Daoy (cell line): Measurements from ENCODE around the gene SMARCA2. TPM values are rescaled to one million over a fixed set of nuclear protein-coding genes. Genes with fewer than 3 reads are reported as not detected.

ENCODE experiments used
- DNase-seq: peaks from one replicate; pipeline ENCODE4 v3.0.0-alpha.2; 2015; ENCODE audit warnings: low read depth
- total RNA-seq: library from RNA; depleted of rRNA; stranded (reverse); fragments of >200 nt; shearing (Covaris generic); gene quantifications from 2 replicates; pipeline ENCODE4 v1.2.3, GENCODE V29; 2014

The SMARCA2 gene
- total RNA-seq, 1 experiment from 2014 or later: 56.6 TPM

GRCh38 chr9:2015581-2016407, 647 bp downstream of the SMARCA2 start:
- DNase-seq: peak; percentile 69

GRCh38 chr9:2016408-2017330, 1.5 kb downstream of the SMARCA2 start:
- DNase-seq: peak; percentile 91

- peak; percentile 81 for DNase-seq
These were observed 2.4 kb downstream of the SMARCA2 start for GRCh38 chr9:2017331-2018161.

DNA sequence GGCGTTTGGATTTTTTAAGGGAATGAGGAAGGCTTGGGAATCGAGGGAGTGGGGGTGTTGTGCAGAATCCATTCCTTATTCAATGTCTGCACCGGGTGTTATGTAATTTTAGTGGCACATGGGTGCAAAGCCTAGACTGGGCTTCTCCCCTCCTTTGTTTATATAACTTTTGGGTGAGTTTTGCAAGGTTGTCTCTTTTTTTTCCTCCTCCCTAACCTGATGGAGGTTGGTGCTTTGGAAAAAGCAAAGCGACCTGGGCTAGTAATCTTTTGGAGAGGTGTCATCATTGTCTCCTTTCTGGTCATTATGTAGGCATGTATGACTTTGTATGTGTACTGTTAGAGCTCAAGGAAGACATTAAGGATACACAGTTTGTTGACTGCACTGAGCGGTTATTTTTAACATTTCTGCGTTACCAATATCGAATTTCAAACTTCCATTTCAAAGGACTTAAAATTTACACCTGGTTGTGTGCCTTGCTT, 3.1 kb downstream of the SMARCA2 start:
- no peak for DNase-seq

DNA sequence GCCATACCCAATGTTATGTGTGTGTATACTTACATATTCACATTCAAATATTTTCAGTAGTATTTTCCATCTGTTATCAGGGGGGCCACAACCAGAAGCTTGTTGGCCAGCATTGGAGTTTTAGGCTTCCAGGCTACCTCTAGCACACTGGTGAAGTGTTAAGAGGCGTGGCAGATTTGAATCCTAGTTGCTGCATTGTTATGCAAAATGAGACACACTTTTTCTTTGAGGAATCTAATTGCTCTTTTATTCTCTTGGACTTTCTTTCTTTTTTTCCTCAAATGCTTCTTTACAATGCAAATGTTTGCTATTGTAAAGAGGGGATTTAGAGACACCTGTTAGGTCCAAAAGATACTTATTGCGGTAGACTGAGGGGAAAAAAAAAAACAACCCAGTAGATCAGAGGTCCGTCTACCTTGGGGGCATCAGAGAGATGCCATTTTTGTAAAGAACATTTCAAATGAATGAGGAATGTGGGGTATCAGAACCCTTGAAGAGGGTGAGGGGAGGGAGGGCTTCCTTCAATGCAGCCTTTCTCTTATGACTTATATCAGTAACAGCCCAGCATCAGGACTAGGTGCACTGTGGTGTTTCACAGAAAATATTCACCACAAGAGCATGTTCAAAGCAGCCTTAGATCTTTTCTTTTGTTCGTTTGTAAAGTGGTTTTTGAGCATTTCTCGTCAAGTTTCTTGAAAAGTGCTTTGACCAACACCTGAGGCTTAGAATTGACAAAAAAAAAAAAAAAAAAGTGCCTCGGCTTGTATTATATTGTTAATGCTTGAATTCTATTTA, 3.8 kb downstream of the SMARCA2 start:
- DNase-seq: no peak

GRCh38 chr9:2019723-2020122, 4.6 kb downstream of the SMARCA2 start:
- DNase-seq: no peak

- DNase-seq: no peak
These were observed 6.6 kb downstream of the SMARCA2 start for GRCh38 chr9:2021731-2022130.

- DNase-seq: no peak
These were observed 7.4 kb downstream of the SMARCA2 start for GRCh38 chr9:2022560-2022959.

DNA sequence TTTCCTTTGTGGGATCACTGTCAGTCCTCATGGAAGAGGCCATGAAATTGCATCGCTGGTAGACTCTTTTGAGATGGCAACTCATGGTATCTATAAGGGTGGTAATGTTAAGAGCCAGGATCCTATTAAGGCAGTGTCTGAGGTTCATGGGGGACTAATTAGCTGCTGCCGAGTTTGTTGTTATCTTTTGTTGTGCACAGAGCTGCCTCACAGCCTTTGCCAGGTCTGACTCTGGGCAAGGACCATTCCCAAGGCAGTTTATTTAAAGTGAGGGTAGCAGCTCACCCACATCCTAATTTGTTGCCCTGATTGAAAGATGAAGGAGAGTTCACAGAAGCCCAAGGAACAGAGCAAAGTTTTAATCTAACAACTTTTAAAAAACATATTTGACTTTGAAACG, 7.9 kb downstream of the SMARCA2 start:
- DNase-seq: no peak

DNA sequence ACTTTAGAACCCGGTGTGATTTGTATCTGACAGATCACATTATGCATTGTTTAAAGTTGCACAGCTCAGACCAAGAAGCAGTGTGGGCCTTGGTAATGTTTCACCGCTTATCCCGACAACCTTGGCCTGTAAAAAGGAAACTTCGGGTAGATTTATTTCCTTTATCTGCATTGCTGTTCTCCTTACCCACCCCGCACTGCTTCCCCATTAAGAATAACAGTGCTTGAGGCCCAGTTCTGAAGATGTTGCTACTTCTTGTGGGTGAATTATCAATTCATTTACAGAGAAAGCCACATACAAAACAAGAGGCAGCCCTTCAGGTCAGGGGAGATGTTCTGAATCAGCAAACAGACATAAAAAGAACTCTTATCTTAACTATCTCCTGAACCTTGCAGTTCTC, 8.4 kb downstream of the SMARCA2 start:
- no peak for DNase-seq

DNA sequence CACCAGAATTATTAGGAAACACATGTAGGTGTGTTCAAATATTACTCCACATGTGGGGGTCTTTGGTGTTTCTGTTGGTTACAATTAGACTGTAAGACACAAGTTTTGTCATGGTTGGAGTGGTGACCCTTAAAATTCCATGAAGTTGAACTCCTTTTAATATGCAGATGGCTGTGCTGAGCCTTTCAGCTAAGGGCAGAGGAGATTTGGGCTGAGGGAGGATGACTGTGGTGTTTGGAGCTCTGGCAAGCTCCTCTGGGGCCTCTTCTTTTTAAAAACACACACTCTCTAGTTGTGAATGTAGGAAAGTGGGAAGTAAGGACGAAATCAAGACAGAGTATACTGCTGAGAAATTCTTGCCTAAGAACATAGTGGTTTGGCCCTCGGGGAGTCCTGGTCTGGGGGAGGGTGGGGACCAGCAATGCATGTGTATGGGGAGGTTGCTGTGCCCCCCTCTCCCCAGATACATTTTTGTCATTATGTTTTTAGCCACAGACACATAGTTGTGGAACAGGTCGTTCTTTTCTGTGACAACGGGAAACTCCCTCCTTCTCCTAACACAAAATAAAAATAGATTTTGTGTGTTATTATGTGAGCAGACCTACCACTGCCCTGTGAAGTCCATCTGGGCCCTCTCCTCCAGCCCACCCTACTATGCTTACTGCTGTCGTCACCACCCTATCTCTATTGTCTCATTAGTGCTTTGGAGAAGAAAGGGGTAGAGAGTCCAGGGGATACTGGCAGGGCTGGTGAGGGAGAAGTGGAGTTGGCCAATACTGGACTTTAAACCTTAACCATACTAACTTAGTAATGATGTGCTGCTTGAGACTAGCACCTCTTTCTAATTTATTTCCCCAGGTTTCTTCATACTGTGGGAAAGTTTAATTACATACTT, 10.0 kb downstream of the SMARCA2 start:
- DNase-seq: no peak

DNA sequence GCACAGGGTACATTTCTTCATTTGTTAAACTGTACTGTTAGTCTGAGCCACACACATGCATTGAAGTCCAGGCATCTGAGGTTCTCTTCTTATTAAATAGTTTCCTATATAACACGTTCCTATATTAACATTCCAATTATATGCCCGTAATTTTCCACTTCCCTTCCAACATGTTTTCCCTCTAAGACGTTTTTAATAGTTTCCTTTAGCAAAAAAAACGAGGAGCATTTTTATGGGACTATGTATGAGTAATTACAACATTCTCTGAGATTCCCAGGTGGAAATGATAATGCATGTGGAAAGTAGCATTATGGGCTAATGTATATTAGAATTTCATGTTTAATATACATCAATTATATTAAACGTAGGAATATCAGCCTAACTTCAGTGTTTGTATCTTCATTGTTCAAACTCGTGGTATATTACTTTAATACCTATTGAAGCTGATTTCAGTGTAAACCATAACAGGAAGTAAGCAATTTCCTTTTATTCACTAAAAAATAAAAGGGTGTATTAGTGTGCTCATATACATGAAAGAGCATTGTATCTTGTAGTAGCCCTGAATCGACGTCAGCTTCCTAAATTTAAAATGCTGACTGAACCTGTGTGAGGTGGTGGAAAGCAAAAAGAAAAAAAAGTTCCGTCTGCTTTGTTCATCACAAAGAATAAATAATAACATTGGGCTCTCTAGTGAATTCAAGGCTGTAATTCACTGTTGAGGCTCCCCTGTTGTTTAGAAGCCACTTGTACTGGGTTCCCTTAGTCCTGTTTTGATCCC, 11.3 kb downstream of the SMARCA2 start:
- DNase-seq: no peak

DNA sequence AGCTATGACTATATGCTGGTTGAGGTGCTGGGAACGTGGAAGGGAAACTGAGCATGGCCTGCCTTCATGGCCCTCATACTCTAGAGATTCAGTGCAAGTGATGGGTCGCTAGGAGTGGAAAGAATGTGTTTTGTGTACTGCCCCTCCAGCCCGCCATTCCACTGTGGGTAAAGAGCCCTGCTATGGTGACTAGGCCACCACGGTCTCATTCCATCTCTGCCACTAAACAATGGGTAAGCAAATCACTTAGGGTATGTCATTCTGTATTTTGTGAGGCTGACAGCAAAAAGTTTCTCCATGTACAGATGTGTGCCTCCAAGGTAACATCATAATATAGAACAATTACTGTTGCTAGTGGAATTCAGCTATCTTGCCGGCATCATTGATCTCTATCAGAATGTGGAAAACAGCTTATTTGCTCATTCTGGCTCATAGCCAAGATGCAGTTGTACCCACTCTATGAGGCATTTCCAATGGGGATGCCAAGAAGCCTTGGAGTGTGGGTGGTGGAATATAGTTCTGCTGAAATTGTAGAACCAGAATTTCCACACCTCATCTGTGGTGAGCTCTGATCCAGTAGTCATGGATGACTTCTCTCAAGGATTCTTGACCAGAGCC, 12.5 kb downstream of the SMARCA2 start:
- no peak for DNase-seq

DNA sequence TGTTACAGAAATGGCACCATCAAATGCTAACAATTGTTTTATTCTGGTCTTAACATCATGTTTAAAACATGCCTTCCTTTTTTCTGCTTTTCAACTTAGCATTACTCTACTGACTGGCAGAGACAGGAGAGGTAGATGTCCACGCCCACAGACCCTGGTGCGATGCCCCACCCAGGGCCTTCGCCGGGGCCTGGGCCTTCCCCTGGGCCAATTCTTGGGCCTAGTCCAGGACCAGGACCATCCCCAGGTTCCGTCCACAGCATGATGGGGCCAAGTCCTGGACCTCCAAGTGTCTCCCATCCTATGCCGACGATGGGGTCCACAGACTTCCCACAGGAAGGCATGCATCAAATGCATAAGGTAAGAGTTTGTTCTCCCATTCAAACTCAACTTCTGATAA, 13.7 kb downstream of the SMARCA2 start:
- DNase-seq: no peak

DNA sequence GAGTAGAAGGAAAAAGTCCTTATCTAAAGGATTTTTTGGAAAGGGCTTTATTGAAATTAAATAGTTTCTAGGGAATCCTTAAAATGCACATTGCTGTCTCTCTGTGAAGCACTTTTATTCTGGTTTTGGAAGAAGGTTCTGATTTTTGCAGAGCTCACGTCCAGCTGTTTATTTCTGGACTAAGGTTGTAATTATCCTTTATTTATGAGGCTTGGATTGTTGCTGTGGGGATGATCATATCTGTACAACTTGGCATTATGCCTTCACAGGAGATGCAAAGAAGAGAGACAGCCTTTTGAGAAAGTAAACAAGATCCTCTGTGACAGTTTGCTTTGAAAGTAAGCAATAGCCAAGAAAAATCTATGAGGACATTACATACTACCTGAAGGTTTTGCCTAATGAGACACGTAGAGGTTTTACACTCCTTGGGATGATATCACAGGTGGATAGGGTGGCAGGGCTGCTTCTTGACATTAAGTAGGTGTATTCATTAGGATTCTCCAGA, 14.6 kb downstream of the SMARCA2 start:
- DNase-seq: no peak

- DNase-seq: no peak
These were observed 17.1 kb downstream of the SMARCA2 start for GRCh38 chr9:2032234-2032633.

GRCh38 chr9:2036844-2037243, 21.7 kb downstream of the SMARCA2 start:
- no peak for DNase-seq
